WI38 (cell line): ENCODE measurements around the gene PDGFA.

Experiments
- H3K4me3 ChIP-seq: 2 replicates; pipeline ENCODE4 v1.5.1; 2011; ENCODE audit warnings: low read depth, mild to moderate bottlenecking, control low read depth, low read length
- TF ChIP-seq, protein P1 (sequence below): IDR thresholded peaks from 2 replicates; pipeline ENCODE4 v1.5.1; 2012; ENCODE audit warnings: low read depth, mild to moderate bottlenecking, control low read depth, low read length

PDGFA gene

DNA sequence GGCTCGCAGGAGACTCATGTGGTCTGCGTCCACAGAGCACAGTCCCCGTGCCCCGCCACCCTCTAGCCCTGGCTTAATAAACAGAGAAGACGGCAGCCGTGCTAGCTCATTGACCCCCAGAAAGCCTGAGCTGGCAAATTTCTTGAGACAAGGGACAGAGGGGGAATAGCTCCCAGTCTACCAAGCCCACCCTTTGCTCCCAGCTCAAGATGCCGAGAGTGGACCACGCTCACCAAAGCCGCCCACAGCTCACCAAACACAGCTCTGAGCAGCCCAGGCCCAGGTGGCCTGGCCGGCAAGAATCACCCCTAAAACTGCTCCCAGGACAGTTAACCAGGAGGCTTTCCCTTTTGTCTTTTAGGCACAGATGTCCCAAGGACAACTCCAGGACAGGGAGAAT lies 5.4 kb downstream of the PDGFA start:
- H3K4me3 ChIP-seq = no peak overlapping the region
- TF ChIP-seq, protein P1, sequence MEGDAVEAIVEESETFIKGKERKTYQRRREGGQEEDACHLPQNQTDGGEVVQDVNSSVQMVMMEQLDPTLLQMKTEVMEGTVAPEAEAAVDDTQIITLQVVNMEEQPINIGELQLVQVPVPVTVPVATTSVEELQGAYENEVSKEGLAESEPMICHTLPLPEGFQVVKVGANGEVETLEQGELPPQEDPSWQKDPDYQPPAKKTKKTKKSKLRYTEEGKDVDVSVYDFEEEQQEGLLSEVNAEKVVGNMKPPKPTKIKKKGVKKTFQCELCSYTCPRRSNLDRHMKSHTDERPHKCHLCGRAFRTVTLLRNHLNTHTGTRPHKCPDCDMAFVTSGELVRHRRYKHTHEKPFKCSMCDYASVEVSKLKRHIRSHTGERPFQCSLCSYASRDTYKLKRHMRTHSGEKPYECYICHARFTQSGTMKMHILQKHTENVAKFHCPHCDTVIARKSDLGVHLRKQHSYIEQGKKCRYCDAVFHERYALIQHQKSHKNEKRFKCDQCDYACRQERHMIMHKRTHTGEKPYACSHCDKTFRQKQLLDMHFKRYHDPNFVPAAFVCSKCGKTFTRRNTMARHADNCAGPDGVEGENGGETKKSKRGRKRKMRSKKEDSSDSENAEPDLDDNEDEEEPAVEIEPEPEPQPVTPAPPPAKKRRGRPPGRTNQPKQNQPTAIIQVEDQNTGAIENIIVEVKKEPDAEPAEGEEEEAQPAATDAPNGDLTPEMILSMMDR = no peak

DNA sequence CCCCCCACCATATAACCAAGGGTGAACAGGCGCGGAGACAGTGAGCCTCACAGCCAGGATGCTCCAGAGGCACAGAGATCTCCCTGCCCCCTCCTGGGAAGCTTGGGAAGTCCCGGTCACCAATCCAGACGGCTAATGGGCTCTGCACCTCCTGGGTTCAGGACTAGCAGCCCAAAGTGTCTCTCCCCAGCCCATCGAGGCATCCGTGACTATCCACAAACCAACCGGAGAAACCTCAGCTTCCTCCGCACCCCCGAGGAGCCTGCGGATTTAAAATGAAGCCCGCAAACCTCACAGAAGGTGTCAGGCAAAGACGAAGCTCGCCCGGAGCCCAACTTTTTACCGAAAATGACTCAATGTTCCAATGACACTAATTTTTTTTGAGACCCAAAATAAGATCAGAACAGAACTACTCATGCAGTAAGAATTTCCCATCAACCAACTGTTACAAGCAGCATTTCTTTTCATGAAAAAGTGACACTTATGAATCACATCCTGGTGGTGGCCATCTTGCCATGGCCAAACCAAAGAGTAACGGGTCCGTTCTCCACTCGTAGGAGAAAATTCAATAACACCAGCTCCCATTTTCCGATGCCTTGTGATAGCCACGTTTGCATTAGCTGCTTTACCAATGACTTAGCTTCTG lies 6.0 kb downstream of the PDGFA start:
- H3K4me3 ChIP-seq = peak overlapping the region; percentile 20; the same call in 1 of the 2 replicates
- TF ChIP-seq, protein P1 = no peak

DNA sequence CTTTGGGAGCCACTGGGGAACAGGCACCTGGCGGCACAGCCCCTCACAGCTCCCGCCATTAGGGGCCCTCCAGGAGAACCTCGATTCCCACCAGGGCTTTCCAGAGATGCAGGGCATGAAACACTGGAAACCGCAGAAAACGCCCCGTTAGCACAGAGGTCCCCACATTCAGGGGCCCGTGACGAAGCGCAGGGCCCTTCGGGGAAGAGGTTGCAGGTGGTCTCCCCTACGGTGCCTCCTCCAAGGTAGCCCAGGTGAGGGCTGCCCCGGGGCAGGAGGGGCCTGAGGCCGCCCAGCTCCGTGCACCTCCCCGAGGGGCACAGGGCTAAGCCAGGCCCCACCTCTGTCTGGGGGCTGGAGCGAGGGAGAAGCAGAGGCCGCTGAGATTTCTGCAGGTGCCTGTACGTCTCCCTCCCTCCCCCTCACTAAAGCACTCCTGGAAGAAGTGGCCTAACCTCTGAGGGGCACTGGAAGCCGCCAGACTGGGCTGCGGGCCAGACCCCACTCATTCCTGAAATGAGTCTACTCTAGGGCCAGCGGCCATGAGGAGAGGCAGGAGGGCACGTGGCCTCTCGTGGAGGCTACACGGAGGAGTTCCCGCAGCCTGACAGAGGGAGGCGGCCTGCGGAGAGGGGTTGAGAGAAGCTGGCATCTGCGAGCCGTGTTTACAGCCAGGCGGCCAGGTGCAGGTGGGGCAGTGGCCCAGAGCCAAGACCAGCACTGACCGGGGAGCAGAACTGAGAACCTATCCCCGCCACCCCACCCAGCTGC lies 6.9 kb downstream of the PDGFA start:
- no peak overlapping the region for H3K4me3 ChIP-seq
- TF ChIP-seq, protein P1 = no peak

DNA sequence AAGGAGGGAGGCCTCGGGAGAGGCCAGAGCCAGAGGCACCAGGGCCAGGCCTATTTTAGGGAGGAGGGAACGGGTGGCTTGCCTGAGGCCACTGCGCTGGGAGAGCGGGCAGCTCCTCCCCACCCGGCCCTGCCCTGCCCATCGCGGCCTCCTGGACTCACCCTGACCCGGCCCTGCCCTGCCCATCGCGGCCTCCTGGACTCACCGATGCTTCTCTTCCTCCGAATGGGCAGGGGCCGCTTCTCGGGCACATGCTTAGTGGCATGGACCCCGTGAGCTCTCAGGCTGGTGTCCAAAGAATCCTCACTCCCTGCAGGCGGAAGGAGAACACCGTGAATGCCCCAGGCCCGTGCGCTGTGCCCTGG lies 7.5 kb downstream of the PDGFA start:
- H3K4me3 ChIP-seq = no peak overlapping the region
- TF ChIP-seq, protein P1 = no peak

DNA sequence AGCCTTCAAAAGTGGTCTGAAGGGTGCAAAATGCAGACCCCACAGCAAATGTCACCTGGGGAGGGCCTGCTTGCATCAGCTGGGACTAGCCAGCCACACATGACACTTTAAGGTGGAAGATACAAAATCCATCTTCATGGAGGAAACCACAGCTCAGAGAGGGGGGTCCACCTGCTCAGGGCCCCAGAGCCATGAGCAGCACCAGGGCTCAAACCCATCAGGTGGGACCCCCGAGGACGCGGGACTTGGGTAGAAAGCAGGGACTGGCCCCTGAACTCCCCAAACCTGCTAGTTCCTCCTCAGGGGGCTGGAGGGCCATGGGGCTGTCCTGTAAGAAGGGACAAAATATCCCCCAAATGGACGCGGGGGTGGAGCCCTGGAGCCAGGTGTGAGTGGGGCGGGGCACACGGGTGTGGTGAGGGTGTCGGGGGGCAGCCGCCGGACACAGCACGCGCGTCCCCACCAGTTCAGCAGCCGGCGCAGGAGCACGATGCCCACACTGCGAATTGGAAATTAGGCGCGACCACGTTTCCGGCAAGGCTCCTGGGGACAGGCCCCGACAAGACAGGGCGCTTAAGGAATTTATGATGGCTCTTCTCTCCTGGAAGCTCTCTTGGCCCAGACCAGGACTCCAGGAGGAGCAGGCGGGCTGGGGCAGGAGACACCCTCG lies 8.0 kb downstream of the PDGFA start:
- no peak overlapping the region for H3K4me3 ChIP-seq
- TF ChIP-seq, protein P1 = no peak

DNA sequence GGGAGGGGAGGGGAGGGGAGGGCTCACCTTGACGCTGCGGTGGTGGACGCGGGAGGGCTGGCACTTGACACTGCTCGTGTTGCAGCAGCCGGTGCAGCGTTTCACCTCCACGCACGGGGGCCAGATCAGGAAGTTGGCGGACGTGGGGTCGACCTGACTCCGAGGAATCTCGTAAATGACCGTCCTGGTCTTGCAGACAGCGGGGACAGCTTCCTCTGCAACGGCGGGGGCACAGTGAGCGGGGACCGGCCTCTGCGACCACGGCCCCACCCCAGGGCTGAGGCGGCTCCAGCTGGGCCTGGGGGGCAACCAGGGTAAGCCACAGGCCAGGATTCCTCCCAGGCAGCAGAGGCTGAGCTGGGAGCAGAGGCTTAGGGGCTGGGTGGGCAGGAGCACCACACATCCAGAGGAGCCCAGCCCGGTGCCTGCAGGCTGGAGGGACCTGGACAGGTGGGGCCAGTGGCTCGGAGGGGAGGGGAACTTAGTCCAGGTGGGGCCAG lies 8.8 kb downstream of the PDGFA start:
- no peak overlapping the region for H3K4me3 ChIP-seq
- TF ChIP-seq, protein P1 = no peak

DNA sequence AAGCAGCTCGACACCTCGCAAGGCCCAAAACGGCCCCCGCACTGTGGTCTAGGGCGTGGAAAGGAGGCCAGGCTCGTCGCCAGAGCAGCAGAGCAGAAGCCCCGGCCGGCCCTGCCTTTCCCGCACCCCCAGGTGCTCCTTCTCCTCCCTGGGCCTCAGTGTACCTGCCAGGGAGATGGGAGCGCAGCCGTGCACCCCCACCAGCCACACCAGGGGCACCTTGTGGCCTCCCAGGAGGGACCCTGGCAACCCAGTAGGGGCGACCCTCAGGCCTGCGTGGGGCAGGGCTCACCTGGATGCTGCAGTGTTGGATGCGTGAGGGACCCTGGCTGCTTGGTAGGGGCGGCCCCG lies 9.5 kb downstream of the PDGFA start:
- no peak overlapping the region for H3K4me3 ChIP-seq
- TF ChIP-seq, protein P1 = no peak
